Body of pancreas (tissue), 4 donors: Measurements from ENCODE around the gene LRRC3C. TPM values are rescaled to one million over a fixed set of nuclear protein-coding genes. Genes with fewer than 3 reads are reported as not detected.

Source experiments
- ATAC-seq: fragments of 150-250 bp; one replicate; pipeline ENCODE4 v1.9.1; 2016
- DNase-seq, 4 donors: peaks; one replicate each; pipeline ENCODE4 v3.0.0-alpha.2; 2019
- H3K27ac ChIP-seq, 4 donors: fragments of 200-600 bp; sonication (generic); 1 replicate in 3 of 4; 2 replicates in 1 of 4; pipeline versions ENCODE4 v1.5.1 to v1.6.1; 2016 to 2019; ENCODE audit warnings: mild to moderate bottlenecking in 1 of 4, mixed read lengths in 1 of 4, moderate library complexity in 1 of 4
- H3K27me3 ChIP-seq, 2 donors: fragments of 200-600 bp; sonication (generic); one replicate each; pipeline ENCODE4 v1.6.0; 2016; ENCODE audit warnings: mild to moderate bottlenecking in 1 of 2
- H3K36me3 ChIP-seq, 2 donors: fragments of 200-600 bp; sonication (generic); replicated peaks in 1 of 2; 2 replicates each; pipeline ENCODE4 v1.5.1; 2016; ENCODE audit warnings: low read depth in 2 of 2; ENCODE audit not compliant: insufficient read depth in 1 of 2
- H3K4me1 ChIP-seq: fragments of 200-600 bp; sonication (generic); one replicate; pipeline ENCODE4 v1.6.0; 2016
- H3K4me3 ChIP-seq, 2 donors: fragments of 200-600 bp; sonication (generic); 1 replicate in 1 of 2; 2 replicates in 1 of 2; pipeline ENCODE4 v1.5.1; 2016 to 2019
- H3K9me3 ChIP-seq, 3 donors: fragments of 200-600 bp; sonication (generic); 1 replicate in 2 of 3; 2 replicates in 1 of 3; pipeline ENCODE4 v1.5.1; 2016
- POLR2A ChIP-seq, 3 donors: fragments of 450-650 bp; IDR thresholded peaks; one replicate each; pipeline ENCODE4 v1.6.1; 2016; ENCODE audit warnings: antibody characterized with exemption in 3 of 3, mild to moderate bottlenecking in 2 of 3
- WGBS, 2 donors: methylation state at CpG; one replicate each; pipeline ENCODE4 v1.1.5; 2017; 5-methylcytosine and 5-hydroxymethylcytosine counted together
- intact Hi-C: fragments of 100-400 bp; cut with DNase I; formaldehyde crosslinking; loops from one replicate; pipeline ENCODE4 v1.15.1; 2023
- total RNA-seq, 2 donors: library from RNA; depleted of rRNA; stranded (reverse); fragments of >200 nt; gene quantifications; one replicate each; pipeline ENCODE4 v1.1.0, GENCODE V29; 2016
- TF ChIP-seq, protein P1 (sequence below), 7 experiments: fragments of 450-650 bp in 4 of 7; fragments of 200-600 bp in 3 of 7; sonication (generic) in 3 of 7; IDR thresholded peaks; one replicate each; pipeline ENCODE4 v1.5.1; 2016 to 2019; ENCODE audit warnings: antibody characterized with exemption in 7 of 7

LRRC3C gene
- total RNA-seq, 2 donors from 2014 or later, result not detected

DNA sequence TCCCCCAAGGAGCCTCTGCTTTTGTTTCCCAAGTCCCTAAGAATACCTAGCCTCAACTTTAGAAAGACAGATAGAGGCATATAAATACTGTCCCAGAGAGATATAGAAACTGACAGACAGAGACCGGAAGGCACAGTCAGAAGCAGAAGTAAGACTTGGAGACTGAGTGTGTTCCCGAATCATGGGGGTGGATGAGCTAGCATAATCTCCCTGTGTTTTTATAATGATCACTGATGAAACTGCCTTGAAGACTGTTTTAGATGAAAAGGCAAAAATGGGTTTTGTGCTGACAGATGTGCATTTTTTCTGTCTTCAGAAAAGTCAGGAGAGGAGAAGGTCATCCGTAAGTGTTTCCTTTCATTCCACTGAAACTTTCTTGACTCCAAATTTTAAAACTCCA, 44.7 kb downstream of the LRRC3C start:
- no peak overlapping the region for H3K27ac ChIP-seq
- WGBS, 2 donors, result 36 to 40% methylated on average over 3 of the region's 3 CpGs
- ATAC-seq (no peak), DNase-seq (peak in 1 of 4 donors; percentile 24)
- no peak for TF ChIP-seq POLR2A (IDR thresholded peaks at IDR 0.05)
- TF ChIP-seq, protein P1, sequence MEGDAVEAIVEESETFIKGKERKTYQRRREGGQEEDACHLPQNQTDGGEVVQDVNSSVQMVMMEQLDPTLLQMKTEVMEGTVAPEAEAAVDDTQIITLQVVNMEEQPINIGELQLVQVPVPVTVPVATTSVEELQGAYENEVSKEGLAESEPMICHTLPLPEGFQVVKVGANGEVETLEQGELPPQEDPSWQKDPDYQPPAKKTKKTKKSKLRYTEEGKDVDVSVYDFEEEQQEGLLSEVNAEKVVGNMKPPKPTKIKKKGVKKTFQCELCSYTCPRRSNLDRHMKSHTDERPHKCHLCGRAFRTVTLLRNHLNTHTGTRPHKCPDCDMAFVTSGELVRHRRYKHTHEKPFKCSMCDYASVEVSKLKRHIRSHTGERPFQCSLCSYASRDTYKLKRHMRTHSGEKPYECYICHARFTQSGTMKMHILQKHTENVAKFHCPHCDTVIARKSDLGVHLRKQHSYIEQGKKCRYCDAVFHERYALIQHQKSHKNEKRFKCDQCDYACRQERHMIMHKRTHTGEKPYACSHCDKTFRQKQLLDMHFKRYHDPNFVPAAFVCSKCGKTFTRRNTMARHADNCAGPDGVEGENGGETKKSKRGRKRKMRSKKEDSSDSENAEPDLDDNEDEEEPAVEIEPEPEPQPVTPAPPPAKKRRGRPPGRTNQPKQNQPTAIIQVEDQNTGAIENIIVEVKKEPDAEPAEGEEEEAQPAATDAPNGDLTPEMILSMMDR (IDR thresholded peaks at IDR 0.05), result no peak
- H3K4me1 ChIP-seq, result no peaks in the 10 kb centered on the region
- H3K36me3 ChIP-seq, result no peaks in the 10 kb centered on the region
- H3K9me3 ChIP-seq, result no peaks in the 10 kb centered on the region
- H3K4me3 ChIP-seq, result no peak overlapping the region
- H3K27me3 ChIP-seq, result no peaks in the 10 kb centered on the region
- intact Hi-C loops, result no loop called here

DNA sequence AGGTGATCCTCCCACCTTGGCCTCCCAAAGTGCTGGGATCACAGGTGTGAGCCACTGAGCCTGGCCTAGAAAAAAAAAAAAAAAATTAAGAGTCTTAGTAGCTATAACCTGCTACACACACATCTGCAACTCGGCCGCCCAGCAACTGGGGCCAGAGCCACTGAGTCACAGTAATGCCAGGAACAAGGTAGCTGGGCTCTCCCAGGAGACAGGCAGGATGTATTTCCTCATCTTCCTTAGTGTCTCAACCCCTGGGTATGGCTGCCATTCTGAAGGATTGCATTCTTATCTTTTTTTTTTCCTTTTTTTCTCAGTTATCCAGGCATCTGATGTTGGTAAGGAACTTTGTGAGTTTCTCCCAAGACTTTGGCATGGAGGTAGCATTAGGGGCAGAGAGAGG, 46.0 kb downstream of the LRRC3C start:
- Histone ChIP-seq H3K36me3 (no peaks in the 10 kb centered on the region), H3K27ac (no peak overlapping the region), H3K4me3 (no peak overlapping the region), H3K9me3 (no peaks in the 10 kb centered on the region), H3K27me3 (no peaks in the 10 kb centered on the region), H3K4me1 (no peaks in the 10 kb centered on the region)
- intact Hi-C loops, result no loop called here
- WGBS, 2 donors, result 77 to 89% methylated on average over 2 of the region's 2 CpGs
- TF ChIP-seq POLR2A (IDR thresholded peaks at IDR 0.05), result no peak
- TF ChIP-seq, protein P1 (IDR thresholded peaks at IDR 0.05), result no peak
- ATAC-seq (no peak), DNase-seq (no peak)

- WGBS, 2 donors, result 63 to 68% methylated on average over 5 of the region's 5 CpGs
- Histone ChIP-seq H3K27ac (no peak overlapping the region), H3K9me3 (no peaks in the 10 kb centered on the region), H3K4me1 (no peaks in the 10 kb centered on the region), H3K36me3 (no peaks in the 10 kb centered on the region), H3K27me3 (no peaks in the 10 kb centered on the region), H3K4me3 (no peak overlapping the region)
- DNase-seq, result no peak
- intact Hi-C loops, result no loop called here
- no peak for ATAC-seq
- TF ChIP-seq POLR2A (IDR thresholded peaks at IDR 0.05), result no peak
- TF ChIP-seq, protein P1 (IDR thresholded peaks at IDR 0.05), result no peak
Measured at GRCh38 chr17:39974433-39974832, 46.9 kb downstream of the LRRC3C start.

DNA sequence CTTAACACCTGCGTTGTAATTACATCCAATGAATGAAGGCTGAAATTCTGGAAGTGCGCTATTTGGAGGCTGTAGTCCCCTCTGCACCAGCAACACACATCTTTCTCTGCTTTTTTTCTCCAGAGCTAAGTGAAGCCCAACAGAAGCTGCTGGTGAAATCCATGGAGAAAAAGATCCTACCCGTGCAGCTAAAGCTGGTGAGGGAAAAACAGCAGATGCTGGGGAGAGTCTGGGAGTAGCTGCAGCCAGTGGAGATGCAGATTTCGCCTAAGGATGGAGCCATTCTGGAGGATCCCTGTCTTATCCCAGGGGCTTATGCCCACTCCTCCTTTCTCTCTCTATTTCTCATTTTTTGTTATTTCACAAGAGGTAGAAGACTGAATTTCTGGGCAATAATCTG, 48.3 kb downstream of the LRRC3C start:
- no peak overlapping the region for H3K27ac ChIP-seq
- no peaks in the 10 kb centered on the region for H3K27me3 ChIP-seq
- 52 to 59% methylated on average over 4 of the region's 4 CpGs for WGBS, 2 donors

More for the DNA sequence above, 48.3 kb downstream of the LRRC3C start:
- intact Hi-C loops, result no loop called here
- Histone ChIP-seq H3K4me3 (no peak overlapping the region), H3K36me3 (no peaks in the 10 kb centered on the region), H3K4me1 (no peaks in the 10 kb centered on the region), H3K9me3 (no peaks in the 10 kb centered on the region)
- TF ChIP-seq, protein P1 (IDR thresholded peaks at IDR 0.05), result no peak
- no peak for TF ChIP-seq POLR2A (IDR thresholded peaks at IDR 0.05)
- ATAC-seq, result no peak
- no peak for DNase-seq
